HS-27A (cell line): ENCODE data around the gene SCARF1.

Source experiments
- DNase-seq: peaks from one replicate; pipeline ENCODE4 v3.0.0-alpha.2; 2012; ENCODE audit warnings: low read depth, missing footprints

SCARF1 gene

DNA sequence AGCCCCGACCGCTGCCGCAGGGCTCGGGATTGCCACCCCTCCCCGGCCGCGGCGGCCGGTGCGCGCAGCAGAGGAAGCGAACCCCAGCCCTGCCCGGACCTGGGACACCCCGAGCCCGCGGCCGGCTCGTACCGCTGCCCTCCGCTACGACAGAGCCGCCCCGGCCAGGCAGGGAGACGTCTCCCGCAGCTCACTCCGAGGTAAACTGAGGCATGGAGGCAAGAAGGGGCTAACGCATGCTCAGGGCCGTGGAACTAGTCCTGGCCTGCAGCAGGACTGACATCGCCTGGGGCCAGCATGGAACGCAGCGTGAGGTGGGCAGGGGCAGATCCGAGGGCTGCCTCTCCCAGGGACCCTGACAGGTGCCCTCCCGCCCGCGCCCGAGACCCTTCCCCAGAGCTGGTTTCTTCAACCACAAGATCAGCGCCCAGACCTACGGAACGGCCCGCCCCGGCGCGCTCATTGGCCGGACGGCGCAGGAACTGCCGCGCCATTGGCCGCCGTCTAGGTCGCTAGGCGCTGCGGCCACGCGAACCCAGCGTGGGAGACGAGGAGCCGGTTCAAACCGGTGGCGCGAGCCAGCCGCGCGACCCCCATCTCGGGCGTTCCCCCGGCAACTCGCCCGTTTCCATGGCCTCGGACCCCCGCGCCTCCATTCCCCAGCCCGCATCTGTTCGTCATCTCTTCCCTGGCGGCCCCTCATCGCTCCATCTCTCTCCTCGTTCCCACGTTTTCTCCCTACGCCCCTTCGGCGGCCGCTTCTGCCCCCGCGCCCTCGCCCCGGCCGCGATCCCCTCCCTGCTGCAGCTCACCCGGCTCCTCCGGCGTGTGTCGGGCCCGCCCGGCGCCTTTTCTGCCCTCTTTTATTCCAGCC, 17.3 kb downstream of the SCARF1 start, which contains the start of gene SLC43A2:
SLC43A2 (minus strand) TSS at position 853 of the 874 bp plus-strand sequence. CDS start 960 bp downstream, outside the sequence.
- peak; percentile 15 for DNase-seq

DNA sequence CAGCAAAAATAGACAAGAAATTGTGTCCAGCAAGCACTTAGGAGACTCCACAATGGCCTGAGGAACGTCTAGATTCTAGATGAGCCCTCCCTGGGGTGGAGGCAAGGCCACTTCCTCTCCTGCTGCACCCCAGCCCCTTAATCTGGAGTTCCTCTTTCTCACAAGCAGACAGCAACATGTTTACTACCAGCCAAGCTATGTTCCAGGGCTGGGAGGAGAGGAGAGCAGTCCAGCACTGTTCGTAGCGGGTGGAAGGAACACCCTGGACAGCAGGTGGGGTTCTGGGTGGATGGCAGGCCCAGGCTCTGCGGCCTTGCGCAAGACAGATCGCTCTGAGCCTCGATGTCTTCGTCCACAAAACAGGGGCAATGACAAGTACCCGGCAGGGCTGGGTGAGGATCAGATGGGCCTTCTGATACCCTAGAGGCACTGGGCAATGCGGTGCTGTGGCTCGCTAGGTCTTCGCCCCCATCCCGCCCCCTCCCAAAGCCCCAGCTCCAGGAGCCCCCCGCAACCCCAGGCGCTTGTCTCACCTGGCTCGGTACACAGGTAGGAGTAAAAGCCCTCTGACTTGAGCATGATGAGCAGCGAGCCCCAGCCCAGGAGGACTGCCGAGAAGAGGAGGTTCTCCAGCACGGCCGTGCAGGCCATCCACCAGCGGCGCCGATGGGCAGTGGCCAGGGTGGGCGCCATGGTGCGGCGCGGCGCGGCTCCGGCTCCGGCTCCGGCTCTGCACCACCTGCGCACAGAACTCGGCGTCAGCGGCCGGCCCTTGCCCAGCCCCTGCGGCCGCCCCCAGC, 18.1 kb downstream of the SCARF1 start:
- no peak for DNase-seq

DNA sequence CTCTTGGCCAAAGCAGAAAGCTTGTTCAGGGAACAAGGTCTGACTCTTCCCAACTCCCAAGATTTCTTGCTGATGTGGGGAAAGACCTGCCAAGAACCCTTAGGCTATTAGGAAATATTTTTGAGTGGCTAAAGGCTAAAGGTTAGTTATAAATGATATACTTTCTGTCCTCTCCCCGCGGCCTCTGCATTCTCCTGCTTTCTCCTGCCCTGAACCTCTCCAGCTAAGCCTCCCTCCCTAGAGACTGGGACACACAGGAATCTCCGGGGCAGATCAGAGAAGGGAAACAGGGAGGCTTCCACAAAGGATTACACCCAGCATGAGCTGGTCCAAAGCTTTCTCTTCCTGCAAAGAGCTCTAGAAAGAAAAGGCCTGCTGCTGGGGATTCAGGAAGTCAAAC, 19.2 kb downstream of the SCARF1 start:
- DNase-seq: no peak

DNA sequence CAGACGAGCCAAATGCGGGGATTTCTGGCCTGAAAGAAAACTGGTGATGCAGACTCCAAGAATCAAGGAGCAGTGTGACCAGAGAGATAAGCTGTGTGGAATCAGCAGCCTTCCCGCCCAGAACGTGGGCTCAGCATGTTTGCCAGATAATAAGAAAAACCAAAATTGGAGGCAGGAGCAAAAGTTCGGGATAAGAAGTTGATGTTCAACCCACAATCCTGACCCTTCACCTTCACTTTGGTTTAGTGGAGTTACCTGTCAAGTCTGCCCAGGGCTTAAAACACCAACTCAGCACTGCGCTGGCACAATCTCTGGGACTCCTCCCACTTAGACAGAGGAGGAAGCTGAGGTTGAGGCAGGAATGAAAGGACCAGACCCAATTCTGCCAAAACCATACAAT, 20.0 kb downstream of the SCARF1 start:
- no peak for DNase-seq

DNA sequence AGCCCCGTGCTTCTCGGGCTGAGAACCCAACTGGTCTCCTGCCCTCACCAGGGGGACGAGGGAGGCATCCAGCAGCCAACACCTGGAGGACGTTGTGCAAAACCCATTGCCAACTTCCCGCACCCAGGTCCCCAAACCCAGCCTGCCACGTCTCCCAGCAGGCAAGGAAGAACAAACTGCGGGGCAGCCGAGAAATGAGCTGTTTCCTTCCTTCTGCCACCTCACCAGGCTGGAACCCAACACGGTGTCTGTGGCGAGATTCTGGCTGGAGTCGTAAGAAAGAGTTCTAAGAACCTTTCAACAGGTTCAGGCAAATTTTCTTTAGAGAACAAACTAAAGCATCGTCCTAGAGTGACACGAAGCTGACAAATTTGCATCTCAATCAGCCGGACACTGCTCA, 20.5 kb downstream of the SCARF1 start:
- no peak for DNase-seq

DNA sequence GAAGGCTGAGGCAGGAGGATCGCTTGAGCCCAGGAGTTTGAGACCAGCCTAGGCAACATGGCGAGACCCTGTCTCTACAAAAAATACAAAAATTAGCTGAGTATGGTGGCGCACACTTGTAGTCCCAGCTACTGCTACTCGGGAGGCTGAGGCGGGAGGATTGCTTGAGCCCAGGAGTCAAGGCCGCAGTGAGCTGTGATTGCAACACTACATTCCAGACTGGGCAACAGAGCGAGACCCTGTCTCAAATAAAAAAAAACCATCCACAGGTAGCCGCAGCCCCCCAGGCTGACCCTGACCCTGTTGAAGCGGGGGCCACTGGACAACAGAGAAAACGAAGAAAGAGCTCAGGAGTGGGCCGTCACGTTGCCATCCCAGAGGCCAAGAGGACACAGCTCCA, 20.9 kb downstream of the SCARF1 start:
- DNase-seq: no peak

DNA sequence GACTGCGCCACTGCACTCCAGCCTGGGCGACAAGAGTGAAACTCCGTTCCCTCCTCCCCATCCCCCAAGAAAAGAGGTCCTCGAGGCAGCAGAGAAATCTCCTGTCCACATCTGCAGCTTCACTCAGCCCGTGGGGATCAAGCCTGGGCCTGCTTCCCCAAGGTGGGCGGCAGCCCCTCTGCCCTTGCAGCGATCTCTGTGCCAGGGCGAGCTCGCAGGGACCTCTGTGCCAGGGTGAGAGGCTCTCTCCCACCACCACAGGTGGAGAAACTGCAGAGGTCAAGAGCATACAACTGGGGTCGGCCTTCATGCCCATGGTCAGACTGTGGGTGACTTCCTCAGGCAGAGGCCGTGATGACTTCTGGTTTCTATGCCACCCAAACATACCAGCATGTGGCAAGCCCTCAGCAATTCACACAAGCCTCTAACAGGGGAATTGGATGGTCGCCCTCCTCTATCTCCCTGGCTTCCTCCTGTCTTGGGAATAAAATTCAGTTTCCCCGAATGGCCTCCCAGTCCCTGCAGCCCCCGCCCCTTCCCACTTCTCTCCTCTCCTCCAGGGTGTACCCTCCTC, 22.4 kb downstream of the SCARF1 start:
- no peak for DNase-seq

DNA sequence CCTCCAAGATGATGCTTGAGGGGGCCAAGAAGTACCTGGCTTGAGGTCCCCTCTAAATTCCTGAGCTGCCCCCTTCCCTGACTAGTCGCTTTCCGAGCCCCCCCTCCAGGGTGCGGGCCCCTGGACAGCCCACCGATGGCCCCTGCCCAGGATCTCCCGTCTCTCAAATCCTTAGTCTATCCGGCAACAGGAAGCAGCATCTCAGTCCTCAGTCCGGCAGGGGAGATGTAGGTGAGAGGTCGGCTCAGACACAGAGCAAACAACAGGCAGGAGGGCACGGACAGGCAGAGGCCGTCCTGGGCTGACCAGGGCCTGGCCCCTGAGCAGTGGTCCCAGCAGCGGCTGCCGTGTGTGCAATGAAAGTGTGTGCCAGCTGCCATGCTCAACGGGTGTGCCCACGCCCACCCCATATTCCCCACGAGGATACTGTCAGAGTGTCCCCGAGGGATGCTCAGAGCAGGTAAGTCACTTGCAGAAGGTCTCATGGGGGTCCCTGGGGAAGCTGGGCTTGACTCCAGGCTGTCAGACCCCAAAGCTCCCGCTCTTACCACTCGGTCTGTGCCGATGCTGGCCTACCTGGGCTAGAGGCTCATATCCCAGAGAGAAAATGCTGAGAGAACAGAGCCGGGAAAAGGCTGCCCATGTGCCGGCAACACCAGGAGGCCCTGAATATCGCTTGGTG, 24.1 kb downstream of the SCARF1 start:
- no peak for DNase-seq

DNA sequence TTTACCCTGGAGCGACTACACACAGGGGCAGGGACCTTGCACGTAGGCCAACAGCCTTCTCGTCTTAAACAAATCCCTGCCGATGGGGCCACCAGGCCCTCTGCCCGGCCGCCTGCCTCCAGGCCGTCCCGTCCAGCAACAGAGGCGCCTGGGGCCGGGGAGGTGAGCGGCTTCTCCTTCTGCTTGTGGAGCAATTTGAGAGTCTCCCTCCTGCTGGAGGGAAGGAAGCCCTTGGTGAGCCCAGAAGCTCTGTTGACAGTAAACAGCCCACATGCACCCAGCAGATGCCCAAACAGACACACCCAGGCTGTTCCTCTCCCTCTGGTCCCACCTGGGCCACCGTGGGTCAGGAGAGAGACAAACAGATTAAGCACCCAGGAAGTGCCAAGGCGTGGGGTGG, 25.0 kb downstream of the SCARF1 start:
- no peak for DNase-seq

DNA sequence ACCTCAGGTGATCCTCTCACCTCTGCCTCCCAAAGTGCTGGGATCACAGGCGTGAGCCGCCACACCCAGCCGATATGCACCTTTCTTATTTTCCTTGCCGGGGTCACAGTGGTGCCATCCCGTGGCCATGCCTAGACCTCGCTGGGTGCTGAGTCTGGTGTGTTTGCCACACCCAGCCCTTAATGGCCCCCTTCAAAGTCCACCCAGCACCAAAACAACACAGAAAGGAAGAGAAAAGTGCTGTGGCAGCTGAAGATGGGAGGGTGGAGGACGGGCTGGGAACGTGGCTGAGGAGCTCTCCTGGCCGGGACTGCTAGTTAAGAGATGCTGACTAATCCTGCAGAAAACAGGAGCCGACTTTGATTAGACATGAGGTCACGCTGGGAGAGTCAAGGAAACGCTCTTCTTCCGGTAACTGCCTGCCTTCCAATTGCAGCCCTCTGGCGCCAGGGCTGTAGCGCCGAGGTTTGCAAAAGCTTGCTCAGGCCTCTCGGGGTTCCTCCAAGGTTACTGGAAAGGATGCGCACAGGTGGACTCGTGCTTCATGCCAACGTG, 27.8 kb downstream of the SCARF1 start:
- DNase-seq: no peak

DNA sequence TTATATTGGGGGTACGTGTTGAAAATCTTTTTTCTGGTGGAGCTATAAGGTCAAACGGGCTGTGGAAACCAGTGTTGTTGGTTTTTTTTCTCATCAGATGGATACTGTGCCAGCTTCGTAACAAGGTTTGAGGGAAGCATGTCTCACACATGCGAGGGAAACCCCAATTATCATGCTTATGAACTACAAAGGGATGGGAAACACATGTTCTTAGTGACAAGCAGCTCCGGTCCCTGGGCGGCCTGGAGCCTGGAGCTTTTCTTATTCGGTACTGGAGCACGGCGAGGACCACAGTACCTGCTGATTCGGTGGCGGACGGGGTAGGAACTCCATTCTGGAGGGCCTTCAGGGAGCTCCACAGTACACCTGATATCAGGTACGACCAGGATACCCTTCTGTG, 29.4 kb downstream of the SCARF1 start:
- no peak for DNase-seq

DNA sequence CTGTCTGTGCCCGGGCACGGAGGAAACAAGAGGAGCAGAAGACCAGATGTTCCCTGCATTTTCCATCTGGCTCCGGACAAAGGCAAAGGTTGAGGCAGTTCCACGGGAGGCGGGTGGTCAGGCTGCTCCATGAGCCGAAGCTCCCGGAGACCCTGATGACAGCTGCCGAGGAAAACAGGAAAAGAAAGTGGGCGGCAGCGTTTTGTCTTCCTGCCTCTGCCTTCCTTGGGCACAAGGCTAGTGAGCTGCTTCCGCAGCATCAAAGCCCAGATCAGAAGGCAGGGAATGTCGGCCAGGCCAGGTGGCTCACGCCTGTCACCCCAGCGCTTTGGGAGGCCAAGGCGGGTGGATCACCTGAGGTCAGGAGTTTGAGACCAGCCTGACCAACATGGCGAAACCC, 33.1 kb downstream of the SCARF1 start:
- no peak for DNase-seq

DNA sequence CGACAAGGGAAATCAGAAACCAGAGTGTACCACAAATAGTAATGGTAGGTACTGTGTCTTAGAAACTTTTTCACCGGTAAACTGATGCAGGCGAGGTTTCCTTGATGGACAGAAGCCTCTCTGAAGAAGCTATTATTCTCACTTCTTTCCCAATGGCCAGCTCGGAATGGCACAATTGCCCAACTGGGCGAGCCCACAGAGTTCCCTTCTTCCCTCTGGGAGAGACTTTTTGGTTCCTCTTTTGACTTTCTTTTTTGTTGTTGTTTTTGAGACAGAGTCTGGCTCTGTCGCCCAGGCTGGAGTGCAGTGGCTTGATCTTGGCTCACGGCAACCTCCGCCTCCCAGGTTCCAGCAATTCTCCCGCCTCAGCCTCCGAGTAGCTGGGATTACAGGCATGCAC, 33.8 kb downstream of the SCARF1 start:
- DNase-seq: no peak

DNA sequence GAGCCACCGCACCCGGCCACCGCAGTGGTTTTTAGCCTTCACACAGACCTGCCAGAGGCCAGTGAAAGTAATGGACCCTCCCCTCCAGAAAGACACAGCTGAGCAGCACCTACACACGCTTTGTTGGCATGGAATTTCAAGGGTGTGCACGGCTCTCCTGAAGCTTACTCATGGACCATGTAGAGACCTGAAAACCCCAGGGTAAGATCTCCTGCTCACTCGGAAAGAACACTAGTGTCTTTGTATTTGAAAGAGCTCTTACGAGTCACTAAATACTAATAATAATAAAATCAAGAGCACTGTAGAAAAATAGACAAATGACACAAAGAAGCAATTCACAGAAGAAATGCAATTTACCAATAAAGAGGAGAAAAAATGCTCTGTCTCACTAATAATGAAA, 36.9 kb downstream of the SCARF1 start:
- DNase-seq: no peak

DNA sequence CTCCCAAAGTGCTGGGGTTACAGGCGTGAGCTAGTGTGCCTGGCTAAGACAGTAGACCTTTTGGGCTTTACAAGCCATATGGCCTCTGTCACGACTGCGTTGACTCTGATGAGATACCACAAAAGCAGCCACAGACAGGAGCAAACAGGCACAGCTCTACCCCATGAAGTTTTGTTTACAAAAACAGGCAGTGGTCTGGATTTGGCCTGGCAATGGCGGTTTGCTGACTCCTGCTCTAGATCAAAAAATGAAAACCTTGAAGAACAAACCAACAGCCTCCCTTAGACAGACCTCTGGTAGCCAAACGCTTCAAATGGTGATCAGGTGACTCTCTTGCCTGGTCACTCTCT, 37.6 kb downstream of the SCARF1 start:
- DNase-seq: no peak

DNA sequence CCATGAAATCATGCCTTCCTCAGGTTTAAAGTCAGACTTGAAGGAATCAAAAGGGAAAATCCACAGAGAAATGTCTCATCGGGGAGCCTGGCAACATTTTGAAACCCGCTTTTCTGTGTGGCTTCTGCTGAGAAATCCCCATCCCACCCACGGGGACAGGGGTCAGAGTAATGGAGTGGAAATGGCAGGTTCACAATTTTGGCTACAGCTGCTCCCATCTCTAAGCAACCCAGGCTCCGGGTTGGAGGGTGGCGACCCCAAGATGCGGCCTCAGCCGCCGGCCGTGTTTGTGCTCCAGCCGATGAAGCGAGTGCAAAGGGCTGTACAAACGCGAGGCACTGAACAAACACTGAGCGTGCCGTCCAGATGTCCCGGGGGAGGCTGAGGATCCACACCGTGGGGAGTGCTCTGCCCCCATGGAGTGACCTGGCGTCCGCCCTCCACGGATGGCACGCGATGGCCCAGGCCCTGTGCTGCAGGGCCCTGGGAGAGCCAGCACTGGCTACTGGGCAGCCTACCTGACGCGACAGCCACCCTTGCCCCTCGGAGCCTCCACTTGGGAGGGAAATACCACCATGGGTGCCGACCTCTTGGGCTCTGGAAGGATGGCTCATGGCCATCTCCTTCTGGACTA, 39.1 kb downstream of the SCARF1 start:
- no peak for DNase-seq

DNA sequence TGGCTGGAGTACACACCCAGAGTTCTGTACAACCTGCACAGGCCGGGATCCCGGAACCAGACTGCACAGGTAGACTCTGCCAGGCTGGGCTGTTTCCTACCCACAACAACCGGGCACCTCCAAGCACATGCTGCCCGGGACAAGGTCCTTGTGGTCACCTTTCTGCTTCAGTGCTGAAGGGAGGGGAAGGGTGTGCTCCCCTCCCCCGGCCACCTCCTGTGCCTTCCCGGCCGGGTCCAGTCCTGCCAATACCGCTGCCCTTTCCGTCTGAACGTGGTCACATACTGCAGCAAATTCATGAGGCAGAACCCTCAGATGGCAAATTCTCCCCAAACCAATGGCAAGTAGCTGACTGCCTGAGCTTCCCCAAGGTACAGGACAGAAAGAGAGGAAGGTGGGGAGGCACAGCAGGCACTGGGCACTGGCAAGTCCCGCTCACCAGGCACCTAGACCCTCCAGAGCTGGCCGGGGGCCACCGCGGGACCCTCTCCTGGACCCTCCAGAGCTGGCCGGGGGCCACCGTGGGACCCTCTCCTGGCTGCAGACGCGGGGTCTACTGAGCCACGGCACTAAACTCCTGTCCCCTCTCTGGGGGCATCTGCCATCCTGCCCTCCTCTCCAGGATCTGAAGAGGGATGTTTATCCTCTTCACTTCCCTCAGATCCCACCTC, 39.7 kb downstream of the SCARF1 start:
- no peak for DNase-seq

DNA sequence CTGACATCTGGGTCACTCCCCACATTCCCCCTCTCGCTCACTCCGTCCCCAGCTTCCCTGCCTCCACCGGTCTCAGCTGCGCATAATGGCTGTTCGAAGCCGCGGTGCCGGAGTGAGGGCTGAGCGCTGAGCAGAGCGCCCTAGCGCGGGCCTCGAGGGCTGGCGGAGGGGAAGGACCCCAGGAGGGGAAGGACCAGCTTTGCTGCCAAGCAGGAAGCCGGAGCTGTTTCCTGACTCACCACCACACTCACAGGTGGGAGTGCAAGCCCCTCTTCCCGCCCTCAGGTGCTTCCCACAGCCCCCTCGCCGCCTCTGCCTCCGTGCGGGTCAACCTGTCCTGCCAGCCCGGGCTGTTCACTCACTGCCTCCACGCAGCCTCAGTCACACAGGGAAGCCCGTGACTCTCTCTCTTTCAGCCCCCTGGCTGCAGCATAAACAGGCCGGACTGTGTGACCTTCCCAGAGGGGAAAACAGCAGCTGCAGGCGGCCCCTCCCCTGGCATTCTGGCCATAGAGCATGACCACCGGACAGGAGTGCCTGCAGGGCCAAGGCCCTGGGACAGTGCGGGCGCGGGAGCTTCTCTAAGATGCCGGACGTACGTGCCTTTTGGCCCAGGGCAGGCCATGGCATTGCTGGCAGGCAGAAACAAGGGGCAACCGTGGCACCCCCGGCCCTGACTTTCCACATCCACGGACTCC, 40.6 kb downstream of the SCARF1 start:
- DNase-seq: no peak

DNA sequence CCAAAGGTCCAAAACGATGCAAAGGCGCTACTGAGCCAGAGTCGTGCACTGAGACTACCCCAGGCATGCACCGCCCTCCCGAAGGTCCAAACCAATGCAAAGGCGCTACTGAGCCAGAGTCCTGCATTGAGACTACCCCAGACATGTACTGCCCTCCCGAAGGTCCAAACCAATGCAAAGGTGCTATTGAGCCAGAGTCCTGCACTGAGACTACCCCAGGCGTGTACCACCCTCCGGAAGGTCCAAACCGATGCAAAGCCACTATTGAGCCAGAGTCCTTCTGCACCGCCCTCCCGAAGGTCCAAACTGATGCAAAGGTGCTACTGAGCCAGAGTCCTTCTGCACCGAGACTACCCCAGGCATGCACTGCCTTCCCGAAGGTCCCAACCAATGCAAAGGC, 44.0 kb downstream of the SCARF1 start:
- DNase-seq: no peak

DNA sequence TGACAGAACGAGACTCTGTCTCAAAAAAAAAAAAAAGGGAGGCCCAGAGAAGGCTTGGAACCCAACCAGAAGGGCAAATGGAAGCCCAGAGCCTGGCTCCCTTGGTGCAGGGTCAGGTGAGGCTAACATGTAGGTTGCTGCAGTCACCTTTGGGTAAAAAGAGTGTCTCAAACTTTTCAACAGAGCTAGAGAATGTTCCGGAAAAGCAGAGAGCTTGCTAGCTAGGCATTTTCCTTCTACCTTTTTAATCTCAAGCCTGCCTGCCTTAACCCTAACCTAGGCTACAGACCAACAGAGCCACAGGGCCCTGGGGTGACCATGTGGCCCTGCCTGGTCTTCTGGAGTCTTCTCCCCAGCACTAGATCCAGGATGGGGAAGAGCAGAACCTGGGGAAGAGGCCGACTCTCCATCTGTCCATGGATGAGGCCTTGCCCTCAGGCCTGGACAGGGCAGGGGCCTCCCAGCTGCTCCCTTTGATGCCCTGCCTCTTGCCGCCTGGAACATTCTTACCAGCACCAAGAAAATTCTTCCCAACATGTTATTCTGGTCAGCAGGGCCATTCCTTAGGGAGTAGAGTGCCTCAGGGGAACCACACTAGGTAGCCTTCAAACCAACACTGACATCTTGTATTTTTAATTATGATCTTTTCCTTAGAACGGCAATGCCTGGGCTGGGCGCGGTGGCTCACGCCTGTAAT, 47.0 kb downstream of the SCARF1 start:
- no peak for DNase-seq
